ENCODE measurements around the gene PLXND1.

DNA sequence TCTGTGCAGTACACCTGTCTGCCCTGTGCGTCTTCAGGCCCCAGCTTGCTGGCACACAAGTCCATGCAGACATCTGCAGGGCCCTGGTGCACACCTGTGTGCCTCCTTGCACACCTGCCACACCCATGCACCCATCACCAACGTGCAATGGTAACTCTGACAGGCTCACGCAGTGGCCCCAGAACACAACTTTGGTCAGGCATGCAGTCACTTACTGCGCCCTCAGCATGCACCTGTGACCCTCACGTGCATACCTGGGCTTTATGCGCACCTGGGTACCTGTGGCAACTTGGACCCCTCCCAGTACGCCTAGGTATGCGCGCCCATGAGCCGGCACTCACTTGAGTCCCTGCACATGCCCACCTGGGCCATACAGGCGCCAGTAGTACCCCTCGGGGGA lies 1.7 kb downstream of the PLXND1 start:
- TF ChIP-seq SUZ12 (IDR thresholded peaks at IDR 0.05; ENCODE audit: extremely low read depth, insufficient read depth, insufficient read length): no peak
- TF ChIP-seq ZNF274 (IDR thresholded peaks at IDR 0.05; ENCODE audit: low read depth, low read length): no peak

Data from NT2/D1 (cell line).